ENCODE data around the gene TMBIM6. TPM values are rescaled to one million over a fixed set of nuclear protein-coding genes. Genes with fewer than 3 reads are reported as not detected.
A peak's percentile ranks its signal among the peaks of the same experiment; 100 is the strongest.

The TMBIM6 gene
- total RNA-seq (2014; rRNA removed; shearing (Covaris generic)) (461 and 510 TPM in 2 replicates), polyA plus RNA-seq (2016; fragmentation: Nextera tagmentation; extraction: Ambion mirVana) (889 and 891 TPM in 2 replicates)

DNA sequence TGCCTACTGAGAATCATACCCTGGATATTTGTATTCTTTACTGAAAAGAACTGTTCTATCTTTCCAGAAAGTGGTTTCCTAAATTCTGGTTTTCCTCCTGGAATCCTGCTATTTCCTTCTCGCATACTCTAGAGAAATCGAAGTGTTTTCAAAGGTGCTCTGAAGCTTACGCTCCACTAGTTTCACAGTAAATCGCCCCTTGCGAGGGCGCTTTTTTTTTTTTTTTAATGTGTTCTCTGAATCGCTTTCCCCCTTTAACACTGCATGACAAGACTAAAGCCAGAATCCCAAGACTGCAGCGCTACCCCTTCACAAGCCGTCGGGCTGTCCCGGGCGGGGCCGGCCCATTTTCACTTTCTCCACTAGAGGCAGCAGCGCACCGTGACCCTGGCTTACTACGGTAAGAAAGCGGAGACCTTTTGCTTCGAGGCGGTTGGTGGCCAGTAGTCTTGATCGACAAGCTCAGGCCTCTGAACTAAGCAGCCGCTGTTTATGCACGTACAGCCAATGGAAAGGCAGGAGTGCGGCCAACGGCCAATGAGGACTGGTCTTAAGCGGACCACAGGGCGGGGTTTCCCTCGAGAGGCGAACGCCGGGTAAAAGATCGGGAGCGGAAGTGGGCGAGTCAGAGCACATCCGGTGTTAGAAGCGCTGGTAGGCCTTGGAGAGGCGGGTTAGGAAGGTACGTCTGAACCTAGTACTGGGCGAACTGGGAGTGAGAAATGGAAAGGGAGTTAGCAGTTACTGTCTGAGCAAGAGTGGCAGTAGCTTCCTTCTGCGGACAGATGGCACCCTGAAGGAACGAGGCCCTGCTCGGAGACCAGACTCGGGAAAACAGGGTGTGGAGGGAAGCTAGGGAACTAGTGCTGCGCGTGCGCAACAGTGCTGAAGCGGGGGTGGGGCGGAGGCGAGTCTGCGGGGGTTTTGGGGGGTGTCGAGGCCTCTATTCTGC is at the start of gene TMBIM6:
TSS of gene TMBIM6 (plus strand) at position 628 of the 952 bp plus-strand sequence. CDS start 10,937 bp downstream, outside the sequence.
- Histone ChIP-seq H3K79me2 (ENCODE audit: insufficient read depth) (peaks cover 46% of the 10 kb centered on the region), H3F3A (ENCODE audit: insufficient read depth) (peaks cover 11% of the 10 kb centered on the region; the same call in 1 of the 2 replicates)
- 3 to 4% methylated on average over 48 to 50 of the region's 50 CpGs for WGBS, 2 experiments (ENCODE audit: low coverage in 1 of 2, low lambda C conversion rate in 2 of 2, missing lambda C conversion rate in 2 of 2)

DNA sequence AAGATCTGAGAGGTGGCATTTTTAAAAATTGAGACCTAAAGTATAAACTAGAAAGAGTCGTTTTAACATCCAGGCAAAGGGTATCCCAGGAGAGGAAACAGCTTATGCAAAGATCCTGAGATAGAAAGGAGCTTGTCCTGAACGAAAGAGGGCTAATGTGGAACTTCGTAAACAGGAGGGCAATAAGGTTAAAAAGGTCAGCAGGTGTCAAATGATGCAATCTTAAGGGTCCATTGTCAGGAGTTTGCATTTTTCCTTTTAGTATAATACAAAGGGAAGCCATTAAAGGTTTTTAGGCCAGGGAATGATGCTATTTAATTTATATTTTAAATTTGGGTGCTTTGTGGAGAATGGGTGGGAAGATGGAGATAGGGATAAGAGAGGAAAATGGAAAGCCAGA is 48.5 kb upstream of the TMBIM6 start:
- no peak overlapping the region for H3K4me2 ChIP-seq (ENCODE audit: unreplicated experiment)
- no peak overlapping the region for H3K4me3 ChIP-seq
- no peak overlapping the region for H3K9ac ChIP-seq
- in situ Hi-C loops (cut with MboI), result no loop called here
- H3F3A ChIP-seq (ENCODE audit: insufficient read depth), result peaks cover 8% of the 10 kb centered on the region; the same call in 1 of the 2 replicates
- no peak overlapping the region for H3K27ac ChIP-seq
- TF ChIP-seq EZH2 (IDR thresholded peaks at IDR 0.05; ENCODE audit: insufficient read depth, poor library complexity, severe bottlenecking) (no peak), EZH2phosphoT487 (IDR thresholded peaks at IDR 0.05; ENCODE audit: insufficient read depth, low read depth) (no peak)
- H3K27me3 ChIP-seq (replicated peaks; ENCODE audit: insufficient read depth), result no peaks in the 10 kb centered on the region
- H3K4me1 ChIP-seq (ENCODE audit: insufficient read depth), result peaks cover 8% of the 10 kb centered on the region; the same call in 1 of the 2 replicates
- no peaks in the 10 kb centered on the region for H4K20me1 ChIP-seq (ENCODE audit: insufficient read depth)
- no peaks in the 10 kb centered on the region for H3K9me3 ChIP-seq (ENCODE audit: low read depth)
- DNase-seq, result no peak
- no peak overlapping the region for H2AFZ ChIP-seq
- H3K9me2 ChIP-seq (ENCODE audit: insufficient read depth), result no peaks in the 10 kb centered on the region
- no peaks in the 10 kb centered on the region for H3K36me3 ChIP-seq (ENCODE audit: low read depth)
- WGBS, 2 experiments (ENCODE audit: low coverage in 1 of 2, low lambda C conversion rate in 2 of 2, missing lambda C conversion rate in 2 of 2), result 96 to 99% methylated on average over 3 of the region's 3 CpGs
- H3K79me2 ChIP-seq (ENCODE audit: insufficient read depth), result peaks cover 100% of the 10 kb centered on the region

More for the DNA sequence above, at the start of gene TMBIM6:
- Histone ChIP-seq H3K9me3 (ENCODE audit: low read depth) (no peaks in the 10 kb centered on the region), H4K20me1 (ENCODE audit: insufficient read depth) (peaks cover 33% of the 10 kb centered on the region), H3K4me2 (ENCODE audit: unreplicated experiment) (peak within 1 kb of the TSS; percentile 91), H3K27me3 (replicated peaks; ENCODE audit: insufficient read depth) (no peaks in the 10 kb centered on the region), H3K9me2 (ENCODE audit: insufficient read depth) (no peaks in the 10 kb centered on the region), H3K9ac (peak within 1 kb of the TSS; percentile 95), H3K27ac (peak within 1 kb of the TSS; percentile 94), H3K4me1 (ENCODE audit: insufficient read depth) (peaks cover 15% of the 10 kb centered on the region), H3K4me3 (peak within 1 kb of the TSS; percentile 93), H3K36me3 (ENCODE audit: low read depth) (no peaks in the 10 kb centered on the region), H2AFZ (peak within 1 kb of the TSS; percentile 85)
- in situ Hi-C loops (cut with MboI), result no loop called here
- TF ChIP-seq EZH2phosphoT487 (IDR thresholded peaks at IDR 0.05; ENCODE audit: insufficient read depth, low read depth) (no peak), EZH2 (IDR thresholded peaks at IDR 0.05; ENCODE audit: insufficient read depth, poor library complexity, severe bottlenecking) (no peak)
- DNase-seq, result peak; percentile 100

GRCh38 chr12:49693931-49694444 is 47.4 kb upstream of the TMBIM6 start:
- in situ Hi-C loops (cut with MboI), result no loop called here
- no peaks in the 10 kb centered on the region for H4K20me1 ChIP-seq (ENCODE audit: insufficient read depth)

GRCh38 chr12:49696723-49697122 is 44.6 kb upstream of the TMBIM6 start:
- Histone ChIP-seq H4K20me1 (ENCODE audit: insufficient read depth) (no peaks in the 10 kb centered on the region), H3K79me2 (ENCODE audit: insufficient read depth) (peaks cover 96% of the 10 kb centered on the region), H3K4me1 (ENCODE audit: insufficient read depth) (peaks cover 28% of the 10 kb centered on the region), H3K4me2 (ENCODE audit: unreplicated experiment) (no peak overlapping the region), H2AFZ (no peak overlapping the region), H3K36me3 (ENCODE audit: low read depth) (no peaks in the 10 kb centered on the region), H3K27me3 (replicated peaks; ENCODE audit: insufficient read depth) (no peaks in the 10 kb centered on the region), H3K9me2 (ENCODE audit: insufficient read depth) (no peaks in the 10 kb centered on the region), H3K9ac (no peak overlapping the region), H3K9me3 (ENCODE audit: low read depth) (no peaks in the 10 kb centered on the region), H3K27ac (no peak overlapping the region), H3K4me3 (no peak overlapping the region), H3F3A (ENCODE audit: insufficient read depth) (peaks cover 28% of the 10 kb centered on the region)
- in situ Hi-C loops (cut with MboI), result no loop called here
- TF ChIP-seq EZH2phosphoT487 (IDR thresholded peaks at IDR 0.05; ENCODE audit: insufficient read depth, low read depth) (no peak), EZH2 (IDR thresholded peaks at IDR 0.05; ENCODE audit: insufficient read depth, poor library complexity, severe bottlenecking) (no peak)
- no peak for DNase-seq

More at GRCh38 chr12:49693931-49694444, 47.4 kb upstream of the TMBIM6 start:
- peak; percentile 60 for DNase-seq
- 84 to 89% methylated on average over 8 of the region's 8 CpGs for WGBS, 2 experiments (ENCODE audit: low coverage in 1 of 2, low lambda C conversion rate in 2 of 2, missing lambda C conversion rate in 2 of 2)
- no peaks in the 10 kb centered on the region for H3K9me3 ChIP-seq (ENCODE audit: low read depth)
- H3K4me3 ChIP-seq, result no peak overlapping the region
- no peaks in the 10 kb centered on the region for H3K36me3 ChIP-seq (ENCODE audit: low read depth)
- H3K79me2 ChIP-seq (ENCODE audit: insufficient read depth), result peaks cover 98% of the 10 kb centered on the region
- no peaks in the 10 kb centered on the region for H3K9me2 ChIP-seq (ENCODE audit: insufficient read depth)
- no peak overlapping the region for H3K9ac ChIP-seq
- peaks cover 19% of the 10 kb centered on the region for H3K4me1 ChIP-seq (ENCODE audit: insufficient read depth)
- H2AFZ ChIP-seq, result no peak overlapping the region
- peaks cover 20% of the 10 kb centered on the region for H3F3A ChIP-seq (ENCODE audit: insufficient read depth)
- TF ChIP-seq EZH2 (IDR thresholded peaks at IDR 0.05; ENCODE audit: insufficient read depth, poor library complexity, severe bottlenecking), result no peak
- TF ChIP-seq EZH2phosphoT487 (IDR thresholded peaks at IDR 0.05; ENCODE audit: insufficient read depth, low read depth), result no peak
- H3K27ac ChIP-seq, result no peak overlapping the region
- H3K27me3 ChIP-seq (replicated peaks; ENCODE audit: insufficient read depth), result no peaks in the 10 kb centered on the region
- no peak overlapping the region for H3K4me2 ChIP-seq (ENCODE audit: unreplicated experiment)

Data from GM23248 (cell line).